Fibroblast of lung (primary cell): ENCODE data around the gene VAV2.

Experiments used
- CTCF ChIP-seq, 2 donors: IDR thresholded peaks in 1 of 2; conservative IDR thresholded peaks in 1 of 2; 1 replicate in 1 of 2; 2 replicates in 1 of 2; pipeline ENCODE4 v1.5.1; 2011 to 2012; ENCODE audit warnings: low read length in 2 of 2, control low read depth in 1 of 2, inconsistent platforms in 1 of 2, low read depth in 1 of 2, mild to moderate bottlenecking in 1 of 2
- EZH2 ChIP-seq: IDR thresholded peaks from 2 replicates; pipeline ENCODE4 v1.5.1; 2012; ENCODE audit warnings: low read length, control low read depth, mild to moderate bottlenecking; ENCODE audit errors: missing control alignments

- TF ChIP-seq EZH2 = no peak
- no peak for TF ChIP-seq CTCF (conservative IDR thresholded peaks at IDR 0.05 in 1 of 2, IDR thresholded peaks at IDR 0.05 in 1 of 2; ENCODE audit: low read depth in 1 of 2, low read length in 2 of 2)
Observed at GRCh38 chr9:133943781-133944745, 48.1 kb downstream of the VAV2 start.
